Measurements from ENCODE around the gene MYO1B. TPM values are rescaled to one million over a fixed set of nuclear protein-coding genes. Genes with fewer than 3 reads are reported as not detected.
"Not testable (repeated sequence)": the region's sequence is repeated elsewhere in the genome, so short reads cannot be mapped to it uniquely, and the experiment has no call there.

Gene MYO1B
- total RNA-seq, 1 donor from 2014 or later, result 38.2 TPM

DNA sequence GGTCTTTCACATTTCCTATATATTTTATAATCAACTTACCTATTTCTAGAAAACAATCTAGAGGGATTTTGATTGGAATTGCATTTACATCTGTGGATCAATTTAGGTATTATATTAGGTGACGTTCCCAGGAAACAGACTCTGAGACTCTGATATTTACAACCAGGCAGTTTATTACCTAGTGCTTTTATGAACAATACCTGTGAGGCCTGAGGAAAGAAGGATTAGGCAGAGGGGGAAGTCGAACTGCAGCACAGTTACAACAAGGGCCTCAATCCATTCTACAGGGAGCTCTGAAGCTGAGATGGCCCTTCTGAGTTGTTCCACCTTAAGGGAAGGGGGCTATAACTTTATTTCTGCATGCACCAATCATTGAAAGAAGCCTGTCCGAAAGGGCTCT lies 206.9 kb downstream of the MYO1B start:
- no peak for DNase-seq (ENCODE audit: low spot score)

DNA sequence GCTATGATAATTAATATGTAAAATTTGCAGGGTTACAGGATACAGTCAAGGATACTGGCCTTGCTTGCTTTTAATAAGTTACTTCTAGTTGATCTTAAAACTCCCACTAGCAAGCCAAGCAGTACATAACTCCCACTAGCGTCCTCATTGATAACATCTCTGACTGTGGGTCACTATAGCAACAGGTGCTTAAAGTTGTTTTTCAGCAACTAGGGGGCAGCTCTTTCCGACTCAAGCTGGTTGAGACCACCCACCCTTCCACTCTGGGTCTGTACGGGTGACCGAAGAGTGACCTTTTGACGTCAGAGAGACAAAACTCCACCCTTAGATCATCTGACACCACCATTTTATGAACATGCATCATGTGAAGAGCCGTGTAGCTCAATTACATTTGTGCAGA lies 208.6 kb downstream of the MYO1B start:
- DNase-seq (ENCODE audit: low spot score), result no peak

DNA sequence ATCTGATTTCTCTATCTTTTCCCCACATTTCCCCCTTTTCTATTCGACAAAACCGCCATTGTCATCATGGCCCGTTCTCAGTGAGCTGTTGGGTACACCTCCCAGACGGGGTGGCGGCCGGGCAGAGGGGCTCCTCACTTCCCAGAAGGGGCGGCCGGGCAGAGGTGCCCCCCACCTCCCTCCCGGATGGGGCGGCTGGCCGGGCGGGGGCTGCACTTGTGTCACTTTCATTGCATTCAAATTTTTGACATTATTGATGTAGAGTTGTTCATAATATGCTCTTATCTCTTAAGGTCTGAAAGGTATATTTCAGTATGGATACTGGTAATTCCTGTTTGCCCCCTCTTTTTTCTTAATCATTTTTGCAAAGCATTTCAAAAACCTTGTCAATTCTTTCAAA lies 211.3 kb downstream of the MYO1B start:
- DNase-seq (ENCODE audit: low spot score), result not testable (repeated sequence)

DNA sequence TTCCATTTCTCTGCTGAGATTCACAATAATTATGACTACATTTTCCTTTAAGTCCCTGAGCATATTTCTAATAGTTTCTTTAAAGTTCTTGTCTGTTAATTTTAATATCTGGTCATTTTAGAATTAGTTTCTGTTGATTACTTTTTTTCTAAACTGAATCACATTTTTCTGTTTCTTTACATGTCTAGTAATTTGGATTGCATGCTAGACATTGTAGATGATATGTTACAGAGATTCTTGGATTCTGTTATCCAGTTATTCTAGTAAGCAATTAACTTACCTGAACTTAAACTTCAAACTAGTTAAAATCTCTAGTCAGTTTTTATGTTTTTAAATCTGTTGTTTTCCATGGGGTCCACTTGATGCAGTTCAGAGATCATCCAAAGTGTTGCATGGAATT lies 214.0 kb downstream of the MYO1B start:
- DNase-seq (ENCODE audit: low spot score), result no peak

DNA sequence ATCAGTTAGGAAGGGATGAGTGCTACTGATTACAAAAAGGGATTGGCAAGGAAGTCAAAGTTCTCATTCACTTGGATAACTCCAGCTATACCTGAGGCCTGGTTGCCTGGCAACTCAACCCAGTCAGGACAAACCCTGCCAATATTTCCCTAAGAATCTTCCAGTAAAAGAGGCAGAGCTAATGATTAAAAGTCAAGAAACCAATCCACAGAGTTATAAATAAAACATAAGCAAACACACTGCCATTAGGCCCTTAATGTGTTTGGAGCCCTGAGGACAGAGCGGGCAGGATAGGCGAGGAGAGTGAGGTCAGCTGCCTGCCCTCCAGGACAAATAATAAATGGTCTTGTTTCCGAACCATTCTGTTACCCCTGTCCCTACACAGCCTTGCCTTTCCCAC lies 217.2 kb downstream of the MYO1B start:
- DNase-seq (ENCODE audit: low spot score), result peak; percentile 82

DNA sequence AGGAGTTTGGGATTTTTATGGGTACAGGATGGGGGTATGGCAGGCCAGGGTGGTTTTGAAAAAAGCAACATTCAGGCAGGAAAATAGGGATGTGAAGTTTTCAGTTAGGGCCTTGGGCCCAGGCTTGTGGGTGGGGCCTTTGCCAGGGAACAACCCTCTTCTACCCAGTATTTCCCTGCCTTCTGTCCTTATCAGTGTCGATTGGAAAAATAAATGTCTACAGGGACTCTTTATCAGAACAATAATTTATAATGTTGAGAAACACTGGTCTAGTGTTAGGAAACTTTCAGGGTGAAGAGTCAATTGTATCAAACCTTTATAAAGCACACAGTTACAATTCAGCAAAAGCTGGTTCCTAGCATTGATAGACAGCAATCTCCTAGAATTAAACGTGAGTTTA lies 218.6 kb downstream of the MYO1B start:
- DNase-seq (ENCODE audit: low spot score), result no peak

DNA sequence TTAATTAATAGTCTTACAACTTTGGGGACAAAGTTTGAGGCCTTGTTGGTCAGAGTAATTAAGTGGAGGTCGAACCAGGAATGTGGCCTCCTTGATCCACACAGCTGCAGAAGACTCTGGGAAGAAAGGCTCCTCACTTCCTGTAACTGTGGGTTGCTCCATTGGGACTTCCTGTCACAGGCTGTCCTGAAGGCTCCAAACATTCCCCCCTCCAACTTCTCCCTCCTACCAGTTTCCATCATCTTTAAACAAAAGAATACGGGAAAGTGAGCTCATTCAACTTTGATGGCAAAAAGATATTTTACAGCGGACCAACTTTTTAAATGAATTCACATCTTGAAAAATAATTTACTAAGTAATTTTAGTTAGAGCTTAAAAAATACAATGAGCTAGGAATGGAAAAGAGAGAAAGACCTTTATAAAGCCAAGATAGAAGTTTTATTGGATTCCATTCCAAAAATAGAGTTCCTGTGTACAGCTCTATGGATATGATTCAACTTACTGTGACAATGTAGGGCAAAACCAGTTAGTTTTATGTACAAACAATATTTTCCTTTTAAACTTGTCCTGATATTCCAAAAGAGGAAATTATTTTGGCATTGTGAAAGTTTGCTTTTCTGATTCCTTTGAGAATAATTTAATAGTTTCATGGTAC lies 220.7 kb downstream of the MYO1B start:
- DNase-seq (ENCODE audit: low spot score), result no peak

DNA sequence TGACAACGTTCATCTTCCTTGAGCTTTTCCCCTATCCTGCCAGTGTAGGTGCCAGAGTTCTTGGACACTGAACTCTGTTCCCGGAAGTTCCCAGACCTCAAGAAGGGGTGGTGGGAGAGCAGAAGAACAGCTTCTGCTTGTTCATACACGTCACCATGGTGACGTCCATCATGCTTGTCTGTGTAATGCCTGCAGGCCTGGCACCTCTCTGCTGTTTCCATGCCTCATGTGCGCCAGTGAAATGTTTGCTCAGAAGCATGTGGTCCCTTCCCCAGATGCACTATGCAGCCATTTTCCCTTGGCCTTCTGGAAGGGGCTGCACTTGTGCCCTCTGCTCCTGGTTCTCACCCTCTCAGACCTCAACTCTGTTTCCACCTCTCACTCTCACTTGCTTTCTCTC lies 221.9 kb downstream of the MYO1B start:
- no peak for DNase-seq (ENCODE audit: low spot score)

DNA sequence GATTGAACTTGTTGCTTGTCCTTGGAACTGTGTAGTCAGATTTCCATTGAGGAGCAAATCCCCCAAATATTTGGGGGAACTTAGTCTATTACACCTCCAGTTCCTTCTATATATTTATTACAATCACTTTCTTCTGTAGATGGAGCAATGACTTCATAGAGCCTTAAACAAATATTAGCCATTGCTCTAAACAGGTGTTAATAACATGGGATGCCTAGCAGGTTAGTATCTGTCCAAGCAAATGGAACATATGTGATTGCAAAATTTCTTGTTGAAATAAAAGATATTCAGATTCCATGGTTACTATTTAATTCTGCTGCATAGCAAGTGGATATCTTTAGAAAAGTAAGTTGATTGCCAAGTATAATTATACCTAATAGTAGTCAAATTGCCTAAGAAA lies 225.1 kb downstream of the MYO1B start:
- no peak for DNase-seq (ENCODE audit: low spot score)

DNA sequence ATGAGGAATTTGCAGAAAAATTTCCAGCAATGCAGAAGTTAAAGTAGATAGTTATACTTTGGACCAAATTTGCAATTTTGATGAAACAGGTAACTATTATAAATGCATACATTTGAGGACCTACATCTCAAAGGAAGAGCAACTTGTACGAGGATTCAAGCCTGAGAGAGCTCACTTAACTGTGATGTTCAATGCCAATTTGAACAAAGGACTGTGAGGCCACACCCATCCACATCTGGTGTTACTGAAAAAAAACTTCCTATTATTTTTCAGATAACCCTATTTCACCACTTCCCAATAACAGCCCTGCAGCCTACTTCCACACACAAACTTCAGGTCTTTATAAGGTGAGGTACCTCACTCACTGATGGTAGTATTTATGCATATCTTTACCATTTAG lies 229.3 kb downstream of the MYO1B start:
- DNase-seq (ENCODE audit: low spot score), result no peak

Other genes starting within 250 kb of the MYO1B start
- 68.6 TPM for gene STAT1, start 231.2 kb upstream of the MYO1B start, total RNA-seq
- 4.8 TPM for gene STAT4, start 94.4 kb upstream of the MYO1B start, total RNA-seq

Measured in mucosa of gallbladder (tissue), 1 donor.